ENCODE measurements around the gene ATP10A.

GRCh38 chr15:25738171-25738965 lies 124.8 kb downstream of the ATP10A start:
- TF ChIP-seq CTCF (IDR thresholded peaks at IDR 0.05; ENCODE audit: poor library complexity) (no peak), EZH2 (IDR thresholded peaks at IDR 0.05; ENCODE audit: borderline replicate concordance) (no peak)
